ENCODE measurements around the gene BTBD16. TPM values are rescaled to one million over a fixed set of nuclear protein-coding genes. Genes with fewer than 3 reads are reported as not detected.

The BTBD16 gene
- polyA plus RNA-seq, 1 experiment = not detected

DNA sequence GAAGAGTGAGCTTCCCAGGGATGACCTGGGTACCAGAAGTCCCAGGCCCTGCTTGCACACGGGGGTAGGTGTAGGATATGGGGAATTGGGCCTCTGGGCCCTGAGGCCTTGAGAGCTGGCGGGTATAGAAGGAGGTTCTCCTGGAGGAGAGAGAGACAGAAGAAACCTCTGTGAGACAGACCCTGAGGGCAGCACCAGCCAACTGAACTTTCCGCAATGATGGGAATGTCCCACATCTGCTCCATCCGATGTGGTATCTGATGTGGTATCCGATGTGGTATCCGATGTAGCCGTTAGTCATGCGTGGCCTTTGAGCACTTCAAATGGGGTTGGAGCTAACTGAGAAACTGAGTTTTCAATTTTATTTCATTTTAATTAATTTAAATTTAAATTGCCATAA lies 72.8 kb downstream of the BTBD16 start:
- peaks cover 4% of the 10 kb centered on the region for H3K27me3 ChIP-seq (ENCODE audit: control insufficient read depth, insufficient read depth, low read length)
- H3K9me3 ChIP-seq (ENCODE audit: control insufficient read depth, insufficient read depth, low read length) = no peaks in the 10 kb centered on the region
- TF ChIP-seq, protein P1, sequence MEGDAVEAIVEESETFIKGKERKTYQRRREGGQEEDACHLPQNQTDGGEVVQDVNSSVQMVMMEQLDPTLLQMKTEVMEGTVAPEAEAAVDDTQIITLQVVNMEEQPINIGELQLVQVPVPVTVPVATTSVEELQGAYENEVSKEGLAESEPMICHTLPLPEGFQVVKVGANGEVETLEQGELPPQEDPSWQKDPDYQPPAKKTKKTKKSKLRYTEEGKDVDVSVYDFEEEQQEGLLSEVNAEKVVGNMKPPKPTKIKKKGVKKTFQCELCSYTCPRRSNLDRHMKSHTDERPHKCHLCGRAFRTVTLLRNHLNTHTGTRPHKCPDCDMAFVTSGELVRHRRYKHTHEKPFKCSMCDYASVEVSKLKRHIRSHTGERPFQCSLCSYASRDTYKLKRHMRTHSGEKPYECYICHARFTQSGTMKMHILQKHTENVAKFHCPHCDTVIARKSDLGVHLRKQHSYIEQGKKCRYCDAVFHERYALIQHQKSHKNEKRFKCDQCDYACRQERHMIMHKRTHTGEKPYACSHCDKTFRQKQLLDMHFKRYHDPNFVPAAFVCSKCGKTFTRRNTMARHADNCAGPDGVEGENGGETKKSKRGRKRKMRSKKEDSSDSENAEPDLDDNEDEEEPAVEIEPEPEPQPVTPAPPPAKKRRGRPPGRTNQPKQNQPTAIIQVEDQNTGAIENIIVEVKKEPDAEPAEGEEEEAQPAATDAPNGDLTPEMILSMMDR (IDR thresholded peaks at IDR 0.05; ENCODE audit: low read depth, low read length) = no peak
- ChIA-PET POLR2A (no interaction called here), CTCF (interaction anchor here (0.6 to 4.4 kb wide), 6 partner anchors 9 to 222 kb away, joined by 3 to 88 read pairs (median 6); no protein-coding TSS in a partner anchor)
- no peak for DNase-seq (ENCODE audit: low read depth, low spot score)
- H3K27ac ChIP-seq (ENCODE audit: low read depth, low read length) = no peak overlapping the region
- H3K4me3 ChIP-seq (ENCODE audit: low read depth, low read length) = no peak overlapping the region

DNA sequence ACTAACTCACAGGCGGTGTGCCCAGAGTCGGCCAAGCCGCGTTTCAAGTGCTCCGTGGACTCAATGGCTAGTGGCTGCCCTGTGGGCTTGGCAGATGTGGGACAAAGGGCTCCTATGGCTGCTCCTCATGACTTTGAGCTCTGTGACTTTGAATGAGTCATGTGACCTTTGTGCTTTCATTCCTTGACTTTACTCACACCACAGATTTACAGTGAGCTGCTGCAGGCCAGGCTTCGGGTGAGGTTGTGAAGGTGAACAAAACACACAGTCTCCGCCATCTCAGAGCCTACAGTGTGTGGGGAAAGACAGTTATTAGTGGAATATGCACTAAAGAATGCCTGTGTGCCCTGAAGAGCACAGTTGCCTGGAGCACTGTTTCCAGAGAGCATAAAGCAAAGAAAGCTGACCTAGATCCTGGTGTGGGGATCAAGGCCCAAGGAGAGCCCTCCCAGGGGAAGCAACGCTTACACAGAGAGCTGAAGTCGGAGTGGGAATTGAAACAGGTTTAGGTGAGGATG lies 73.7 kb downstream of the BTBD16 start:
- peaks cover 2% of the 10 kb centered on the region for H3K27me3 ChIP-seq (ENCODE audit: control insufficient read depth, insufficient read depth, low read length)
- no peak for DNase-seq (ENCODE audit: low read depth, low spot score)
- H3K9me3 ChIP-seq (ENCODE audit: control insufficient read depth, insufficient read depth, low read length) = no peaks in the 10 kb centered on the region
- ChIA-PET CTCF (interaction anchor here (0.6 to 4.4 kb wide), 4 partner anchors 33 to 221 kb away, joined by 3 to 88 read pairs (median 30); no protein-coding TSS in a partner anchor), POLR2A (no interaction called here)
- H3K27ac ChIP-seq (ENCODE audit: low read depth, low read length) = no peak overlapping the region
- H3K4me3 ChIP-seq (ENCODE audit: low read depth, low read length) = no peak overlapping the region
- TF ChIP-seq, protein P1 (IDR thresholded peaks at IDR 0.05; ENCODE audit: low read depth, low read length) = no peak

DNA sequence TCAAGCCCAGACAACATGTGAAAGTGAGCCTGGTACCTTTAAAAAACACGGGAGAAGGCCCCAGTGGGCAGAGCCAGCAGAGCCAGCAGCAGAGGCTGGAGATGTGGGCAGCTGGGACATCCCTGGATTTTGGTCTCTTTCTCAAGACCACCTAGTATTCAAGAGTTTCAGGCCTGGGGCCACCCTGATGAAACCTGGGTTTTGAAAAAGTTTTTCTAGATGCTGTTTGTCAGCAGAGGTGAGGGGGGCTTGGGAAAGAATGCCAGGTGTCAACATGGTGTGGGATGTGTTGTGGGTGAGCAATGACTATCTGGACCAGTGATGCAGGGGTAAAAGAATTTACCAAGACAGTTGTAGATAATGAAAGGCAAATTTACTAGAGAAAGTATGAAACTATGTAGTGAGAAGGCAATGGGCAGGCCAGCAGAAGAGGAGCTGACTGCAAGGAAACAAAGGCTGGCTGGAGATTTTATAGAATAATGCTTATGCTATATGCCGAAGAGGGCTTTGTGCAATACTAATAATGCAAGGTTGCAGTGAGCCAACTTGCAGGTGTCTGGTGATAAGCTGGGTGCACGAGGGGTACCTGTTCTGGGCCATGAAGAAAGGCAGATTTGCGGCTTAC lies 75.3 kb downstream of the BTBD16 start:
- DNase-seq (ENCODE audit: low read depth, low spot score) = no peak
- CTCF ChIA-PET = interaction anchor here (1.6 kb wide), 1 partner anchor 219 kb away, joined by 4 read pairs; no protein-coding TSS in a partner anchor
- H3K27ac ChIP-seq (ENCODE audit: low read depth, low read length) = no peak overlapping the region
- no peaks in the 10 kb centered on the region for H3K9me3 ChIP-seq (ENCODE audit: control insufficient read depth, insufficient read depth, low read length)
- H3K27me3 ChIP-seq (ENCODE audit: control insufficient read depth, insufficient read depth, low read length) = peaks cover 3% of the 10 kb centered on the region
- no peak overlapping the region for H3K4me3 ChIP-seq (ENCODE audit: low read depth, low read length)
- TF ChIP-seq, protein P1 (IDR thresholded peaks at IDR 0.05; ENCODE audit: low read depth, low read length) = no peak
- POLR2A ChIA-PET = no interaction called here

DNA sequence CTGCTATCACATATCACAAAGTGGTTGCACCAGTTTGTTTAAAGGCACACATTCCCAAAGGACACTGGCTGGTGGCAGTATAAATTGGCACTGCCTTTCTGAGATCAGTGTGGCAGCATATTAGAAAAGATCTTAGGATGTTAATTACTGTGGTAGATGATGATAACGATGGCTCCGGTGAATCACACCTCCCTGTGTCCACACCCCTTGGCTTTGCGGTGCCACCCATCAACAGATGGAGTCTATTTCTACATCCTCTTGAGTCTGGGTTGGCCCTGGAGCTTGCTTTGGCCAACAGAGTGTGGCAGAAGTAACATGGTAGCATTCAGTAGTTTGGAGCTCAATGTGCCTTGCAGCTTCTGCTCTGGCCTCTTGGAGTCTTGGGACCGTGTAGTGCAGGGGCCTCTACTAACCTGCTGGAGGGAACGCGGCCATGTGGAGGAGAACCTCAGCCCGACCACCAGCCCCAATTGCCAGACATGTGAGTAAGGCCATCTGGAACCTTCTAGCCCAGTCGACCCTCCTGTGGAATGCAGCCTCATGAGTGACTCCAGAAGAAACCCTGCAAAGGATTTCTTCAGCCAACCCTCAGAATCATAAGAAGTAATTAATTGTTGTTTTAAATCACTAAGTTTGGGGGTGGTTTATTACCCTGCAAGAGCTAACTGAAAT lies 76.2 kb downstream of the BTBD16 start:
- TF ChIP-seq, protein P1 (IDR thresholded peaks at IDR 0.05; ENCODE audit: low read depth, low read length) = no peak
- no peaks in the 10 kb centered on the region for H3K9me3 ChIP-seq (ENCODE audit: control insufficient read depth, insufficient read depth, low read length)
- POLR2A ChIA-PET = no interaction called here
- no peak for DNase-seq (ENCODE audit: low read depth, low spot score)
- H3K27ac ChIP-seq (ENCODE audit: low read depth, low read length) = no peak overlapping the region
- CTCF ChIA-PET = interaction anchor here (1.6 kb wide), 1 partner anchor 218 kb away, joined by 4 read pairs; no protein-coding TSS in a partner anchor
- peaks cover 6% of the 10 kb centered on the region for H3K27me3 ChIP-seq (ENCODE audit: control insufficient read depth, insufficient read depth, low read length)
- no peak overlapping the region for H3K4me3 ChIP-seq (ENCODE audit: low read depth, low read length)

DNA sequence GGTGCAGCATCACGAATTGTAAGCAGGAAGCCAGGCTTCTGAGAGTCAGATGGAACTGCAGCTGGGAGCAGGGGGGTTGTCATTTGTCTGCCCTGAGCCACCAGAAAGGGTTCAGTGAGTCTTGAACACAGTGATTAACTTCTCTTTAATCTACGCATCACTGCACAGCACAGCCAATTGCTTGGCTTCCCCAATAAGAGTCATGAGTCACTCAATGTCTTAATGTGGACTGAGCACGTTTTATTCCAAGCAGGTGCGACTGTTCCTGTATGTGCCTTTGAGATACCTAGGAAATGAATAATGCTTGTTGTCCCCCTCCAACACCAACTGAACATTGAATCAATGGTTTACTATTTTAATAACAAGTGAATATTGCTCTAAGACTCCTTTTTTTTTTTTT lies 77.4 kb downstream of the BTBD16 start:
- no peak overlapping the region for H3K27ac ChIP-seq (ENCODE audit: low read depth, low read length)
- DNase-seq (ENCODE audit: low read depth, low spot score) = no peak
- H3K27me3 ChIP-seq (ENCODE audit: control insufficient read depth, insufficient read depth, low read length) = peaks cover 8% of the 10 kb centered on the region
- CTCF ChIA-PET = no interaction called here
- H3K4me3 ChIP-seq (ENCODE audit: low read depth, low read length) = no peak overlapping the region
- POLR2A ChIA-PET = no interaction called here
- no peaks in the 10 kb centered on the region for H3K9me3 ChIP-seq (ENCODE audit: control insufficient read depth, insufficient read depth, low read length)
- TF ChIP-seq, protein P1 (IDR thresholded peaks at IDR 0.05; ENCODE audit: low read depth, low read length) = no peak

Measured in AG04450 (cell line).